Omental fat pad (tissue), 4 donors: ENCODE data around the gene SNX2. TPM values are rescaled to one million over a fixed set of nuclear protein-coding genes. Genes with fewer than 3 reads are reported as not detected.

Source experiments
- ATAC-seq: fragments of 150-250 bp; one replicate; pipeline ENCODE4 v1.9.1; 2016; ENCODE audit warnings: mild to moderate bottlenecking, moderate library complexity; ENCODE audit not compliant: low FRiP score
- DNase-seq: peaks from one replicate; pipeline ENCODE4 v3.0.0-alpha.2; 2019; ENCODE audit warnings: low spot score
- total RNA-seq, 4 donors: library from RNA; depleted of rRNA; stranded (reverse); fragments of >200 nt; gene quantifications; one replicate each; pipeline ENCODE4 v1.1.0, GENCODE V29; 2016
- TF ChIP-seq, protein P1 (sequence below), 3 donors: fragments of 450-650 bp; IDR thresholded peaks; one replicate each; pipeline ENCODE4 v1.5.1; 2016 to 2017; ENCODE audit warnings: antibody characterized with exemption in 3 of 3, mild to moderate bottlenecking in 3 of 3, moderate library complexity in 2 of 3

SNX2 gene
- 10 to 100 TPM; 53.8 to 84.8 (median 75.1) TPM for total RNA-seq

DNA sequence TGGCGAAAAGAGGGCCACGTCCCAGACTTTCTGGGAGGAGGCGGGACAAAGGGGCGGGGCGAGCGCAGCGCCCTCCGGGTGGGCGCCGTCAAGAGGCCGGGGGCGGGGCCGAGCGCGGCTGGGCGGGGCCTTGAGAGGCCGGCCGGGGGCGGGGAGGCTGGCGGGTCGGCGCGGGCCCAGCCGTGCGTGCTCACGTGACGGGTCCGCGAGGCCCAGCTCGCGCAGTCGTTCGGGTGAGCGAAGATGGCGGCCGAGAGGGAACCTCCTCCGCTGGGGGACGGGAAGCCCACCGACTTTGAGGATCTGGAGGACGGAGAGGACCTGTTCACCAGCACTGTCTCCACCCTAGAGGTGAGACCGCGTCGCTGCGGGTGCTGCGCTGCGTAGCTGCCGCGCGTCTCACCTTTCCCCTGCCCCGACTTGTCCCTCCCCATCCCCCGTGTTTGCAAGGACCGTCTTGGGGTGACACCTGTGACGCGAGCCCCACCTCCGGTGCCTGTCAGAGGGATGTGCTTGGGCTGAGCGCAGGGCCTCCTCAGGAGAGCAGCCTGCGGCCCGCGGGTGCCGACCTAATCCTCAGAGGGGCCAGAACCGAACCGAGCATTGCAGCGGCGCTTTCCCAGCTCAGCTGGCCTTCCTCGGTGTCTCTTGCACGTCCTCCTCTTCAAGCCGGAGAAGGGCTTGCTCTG is at the start of gene SNX2:
Gene SNX2 (plus strand): TSS at position 220 of the 689 bp plus-strand sequence. CDS start 24 bp downstream, at position 244.
- DNase-seq = peak; percentile 91
- ATAC-seq = peak; percentile 97
- TF ChIP-seq, protein P1, sequence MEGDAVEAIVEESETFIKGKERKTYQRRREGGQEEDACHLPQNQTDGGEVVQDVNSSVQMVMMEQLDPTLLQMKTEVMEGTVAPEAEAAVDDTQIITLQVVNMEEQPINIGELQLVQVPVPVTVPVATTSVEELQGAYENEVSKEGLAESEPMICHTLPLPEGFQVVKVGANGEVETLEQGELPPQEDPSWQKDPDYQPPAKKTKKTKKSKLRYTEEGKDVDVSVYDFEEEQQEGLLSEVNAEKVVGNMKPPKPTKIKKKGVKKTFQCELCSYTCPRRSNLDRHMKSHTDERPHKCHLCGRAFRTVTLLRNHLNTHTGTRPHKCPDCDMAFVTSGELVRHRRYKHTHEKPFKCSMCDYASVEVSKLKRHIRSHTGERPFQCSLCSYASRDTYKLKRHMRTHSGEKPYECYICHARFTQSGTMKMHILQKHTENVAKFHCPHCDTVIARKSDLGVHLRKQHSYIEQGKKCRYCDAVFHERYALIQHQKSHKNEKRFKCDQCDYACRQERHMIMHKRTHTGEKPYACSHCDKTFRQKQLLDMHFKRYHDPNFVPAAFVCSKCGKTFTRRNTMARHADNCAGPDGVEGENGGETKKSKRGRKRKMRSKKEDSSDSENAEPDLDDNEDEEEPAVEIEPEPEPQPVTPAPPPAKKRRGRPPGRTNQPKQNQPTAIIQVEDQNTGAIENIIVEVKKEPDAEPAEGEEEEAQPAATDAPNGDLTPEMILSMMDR (IDR thresholded peaks at IDR 0.05) = no peak

DNA sequence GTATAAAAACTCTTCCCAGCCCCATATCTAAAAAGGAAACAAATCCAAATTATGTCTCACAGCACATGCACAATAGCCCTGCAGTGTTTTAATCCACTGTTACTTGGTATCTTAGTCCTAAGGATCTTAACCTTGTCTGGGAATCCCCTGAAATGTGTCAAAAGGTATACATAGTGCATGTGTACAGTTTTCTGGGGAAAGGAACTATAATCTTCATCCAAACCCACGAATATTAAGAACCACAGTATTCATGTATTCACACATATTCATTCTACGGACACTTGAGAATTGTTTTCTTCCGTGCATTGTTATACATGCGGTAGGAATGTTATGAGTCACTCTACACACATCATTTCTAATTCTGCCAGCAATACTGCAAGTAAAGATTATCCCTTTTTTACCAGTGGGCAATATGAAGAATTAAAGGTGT is 47.8 kb upstream of the SNX2 start:
- DNase-seq (no peak), ATAC-seq (no peak)
- TF ChIP-seq, protein P1 (IDR thresholded peaks at IDR 0.05) = no peak

DNA sequence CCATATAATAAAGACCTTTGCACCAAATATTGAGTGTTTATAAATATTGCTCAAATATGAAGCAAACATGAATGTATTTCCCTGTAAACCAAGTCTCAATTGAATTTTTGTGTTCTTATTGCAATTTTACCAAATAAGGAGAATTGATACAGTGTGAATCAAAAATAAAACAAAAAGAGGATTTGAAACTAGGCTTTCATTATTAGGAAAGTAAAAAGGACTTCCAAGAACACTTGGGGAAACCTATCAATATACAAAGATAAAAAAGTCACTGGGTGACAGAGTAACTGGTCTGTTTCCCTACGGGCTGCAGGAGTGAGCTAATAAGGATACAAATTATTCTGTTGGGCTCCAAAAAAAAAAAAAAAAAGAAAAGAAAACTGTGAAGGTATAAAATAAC is 44.8 kb upstream of the SNX2 start:
- DNase-seq = no peak
- ATAC-seq = no peak
- TF ChIP-seq, protein P1 (IDR thresholded peaks at IDR 0.05) = no peak

DNA sequence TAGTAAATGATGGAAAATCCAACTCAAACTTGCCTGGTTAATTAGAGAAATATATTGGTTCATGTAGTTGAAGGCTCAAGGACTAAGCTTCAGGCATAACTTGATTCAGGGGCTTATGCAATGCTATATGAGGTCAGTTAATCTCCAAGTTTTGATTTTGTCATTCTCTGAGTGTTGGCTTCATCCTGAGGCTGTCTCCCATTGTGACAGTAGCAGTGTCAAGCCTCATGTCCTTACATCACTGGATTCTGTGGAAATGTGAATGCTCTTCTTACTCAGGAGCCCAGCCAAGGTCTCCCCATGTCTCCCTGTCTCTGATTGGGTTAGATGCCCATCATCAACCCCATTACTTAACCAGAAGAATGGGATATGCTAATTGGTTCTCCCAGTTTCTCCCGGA is 44.4 kb upstream of the SNX2 start:
- TF ChIP-seq, protein P1 (IDR thresholded peaks at IDR 0.05) = no peak

GRCh38 chr5:122736086-122736845 is 38.6 kb upstream of the SNX2 start:
- TF ChIP-seq, protein P1 (IDR thresholded peaks at IDR 0.05) = no peak
- no peak for ATAC-seq
- DNase-seq = no peak

More for the DNA sequence above, 44.4 kb upstream of the SNX2 start:
- ATAC-seq = no peak
- DNase-seq = no peak

- TF ChIP-seq, protein P1 (IDR thresholded peaks at IDR 0.05) = no peak
- DNase-seq = no peak
- no peak for ATAC-seq
Measured at GRCh38 chr5:122738088-122738487, 36.8 kb upstream of the SNX2 start.
